Gastroesophageal sphincter (tissue), 3 donors: ENCODE results near the gene THBS2.

Experiments used
- CTCF ChIP-seq, 4 experiments: fragments of 200-600 bp in 2 of 4; fragments of 450-650 bp in 2 of 4; sonication (generic) in 1 of 4; IDR thresholded peaks; one replicate each; pipeline ENCODE4 v1.5.1; 2017 to 2019; ENCODE audit warnings: antibody characterized with exemption in 4 of 4, mild to moderate bottlenecking in 2 of 4, moderate library complexity in 2 of 4
- POLR2A ChIP-seq, 2 donors: fragments of 450-650 bp; IDR thresholded peaks; one replicate each; pipeline ENCODE4 v1.6.1; 2017; ENCODE audit warnings: antibody characterized with exemption in 2 of 2, mild to moderate bottlenecking in 2 of 2, moderate library complexity in 1 of 2

DNA sequence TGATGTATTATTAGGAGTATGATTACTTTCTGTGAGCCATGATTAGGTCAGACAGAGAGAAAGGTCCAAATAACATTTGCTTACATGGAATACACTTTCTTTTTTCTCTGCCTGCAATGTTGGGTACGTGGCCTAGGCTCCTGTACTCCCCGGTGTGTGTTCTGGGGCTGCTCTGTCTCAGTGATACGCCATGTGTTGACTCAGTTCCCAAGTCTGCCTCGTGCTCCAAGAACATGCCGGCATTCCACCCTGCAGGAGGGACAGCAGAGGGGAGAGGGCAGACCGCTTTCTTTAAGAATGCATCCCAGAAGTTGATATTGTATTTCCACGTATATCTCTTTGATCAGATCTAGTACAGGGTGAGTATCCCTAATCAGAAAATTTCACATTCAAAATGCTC is 33.3 kb upstream of the THBS2 start:
- TF ChIP-seq CTCF (IDR thresholded peaks at IDR 0.05) (no peak), POLR2A (IDR thresholded peaks at IDR 0.05) (no peak)
